GM19025 (cell line): ENCODE results near the gene ZSWIM2.
"Not testable (repeated sequence)": the region's sequence is repeated elsewhere in the genome, so short reads cannot be mapped to it uniquely, and the experiment has no call there.

Experiments
- ATAC-seq: cut with Tn5 transposase; IDR thresholded peaks from one replicate; pipeline ENCODE4 v1.9.1; 2021; ENCODE audit warnings: mild to moderate bottlenecking, low read depth, moderate library complexity; ENCODE audit not compliant: unreplicated experiment

The ZSWIM2 gene

DNA sequence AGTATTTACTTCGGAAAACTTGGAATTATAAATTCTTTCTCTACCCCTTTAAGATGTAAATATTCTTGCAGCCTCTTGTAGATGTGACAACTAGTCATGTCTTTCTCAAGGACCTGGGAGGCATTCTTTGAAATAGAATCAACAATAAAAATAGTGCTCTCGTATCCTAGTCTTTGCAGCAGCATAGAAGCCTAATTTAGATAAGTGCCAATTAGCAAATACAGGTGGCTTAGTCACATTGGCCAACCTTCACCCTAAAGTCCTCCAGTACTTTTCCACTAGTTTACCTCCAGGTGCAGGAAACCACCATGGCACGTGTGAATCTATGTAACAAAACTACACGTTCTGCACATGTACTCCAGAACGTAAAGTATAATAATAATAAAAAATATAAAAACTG, 3.5 kb upstream of the ZSWIM2 start:
- ATAC-seq = no peak

GRCh38 chr2:186842373-186842772, 6.6 kb downstream of the ZSWIM2 start:
- no peak for ATAC-seq

DNA sequence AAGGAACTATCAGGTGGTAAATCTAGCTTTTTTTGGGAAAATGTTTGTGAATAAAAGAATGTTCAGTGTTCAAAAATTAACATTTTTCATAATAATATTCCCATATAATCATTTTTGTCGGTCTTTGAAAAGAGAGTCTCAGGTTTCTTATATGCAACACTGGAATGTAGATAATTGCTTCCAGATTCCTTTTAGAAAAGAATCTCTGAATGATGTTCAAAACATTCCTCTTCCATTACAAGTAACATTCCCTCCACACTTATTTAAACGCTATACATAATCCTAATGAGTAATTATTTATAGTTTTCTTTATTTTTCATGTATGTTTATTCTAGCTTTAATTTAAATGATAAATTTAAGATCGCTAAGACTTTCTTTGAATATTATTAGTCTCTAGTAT, 7.0 kb downstream of the ZSWIM2 start:
- no peak for ATAC-seq

- ATAC-seq = no peak
Measured at GRCh38 chr2:186835628-186836027, 13.3 kb downstream of the ZSWIM2 start.

GRCh38 chr2:186827862-186828492, 21.0 kb downstream of the ZSWIM2 start:
- ATAC-seq = no peak

GRCh38 chr2:186827411-186827810, 21.6 kb downstream of the ZSWIM2 start:
- ATAC-seq = no peak

- ATAC-seq = no peak
Measured at GRCh38 chr2:186822323-186822722, 26.6 kb downstream of the ZSWIM2 start.

DNA sequence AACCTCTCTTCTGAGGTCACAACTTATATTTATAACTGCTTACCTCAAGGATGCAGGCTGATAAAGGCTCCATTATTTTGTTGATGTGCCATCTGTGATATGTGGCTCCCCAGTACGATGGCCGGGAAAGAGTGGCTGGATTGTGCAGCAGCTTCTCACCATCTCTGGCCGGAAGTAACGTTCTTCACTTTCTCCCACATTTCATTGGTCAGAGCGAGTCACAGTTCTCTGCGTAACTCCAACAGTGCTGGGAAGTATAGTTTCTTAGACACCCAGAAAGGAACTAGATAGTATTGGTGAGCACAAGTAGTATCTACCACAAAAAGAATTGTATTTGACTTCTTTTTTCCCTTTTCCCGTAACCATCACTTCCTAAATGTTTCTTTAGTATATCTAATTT, 28.7 kb downstream of the ZSWIM2 start:
- ATAC-seq = no peak

DNA sequence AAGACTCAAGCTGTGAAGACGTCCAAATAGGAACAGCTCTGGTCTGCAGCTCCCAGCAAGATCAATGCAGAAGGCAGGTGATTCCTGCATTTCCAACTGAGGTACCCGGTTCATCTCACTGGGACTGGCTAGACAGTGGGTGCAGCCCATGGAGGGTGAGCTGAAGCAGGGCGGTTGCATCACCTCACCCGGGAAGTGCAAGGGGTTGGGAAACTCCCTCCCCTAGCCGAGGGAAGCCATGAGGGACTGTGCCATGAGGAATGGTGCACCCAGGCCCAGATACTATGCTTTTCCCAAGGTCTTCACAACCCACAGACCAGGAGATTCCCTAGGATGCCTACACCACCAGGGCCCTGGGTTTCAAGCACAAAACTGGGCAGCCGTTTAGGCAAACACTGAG, 37.2 kb downstream of the ZSWIM2 start:
- not testable (repeated sequence) for ATAC-seq

- ATAC-seq = no peak
Measured at GRCh38 chr2:186806591-186806990, 42.4 kb downstream of the ZSWIM2 start.

DNA sequence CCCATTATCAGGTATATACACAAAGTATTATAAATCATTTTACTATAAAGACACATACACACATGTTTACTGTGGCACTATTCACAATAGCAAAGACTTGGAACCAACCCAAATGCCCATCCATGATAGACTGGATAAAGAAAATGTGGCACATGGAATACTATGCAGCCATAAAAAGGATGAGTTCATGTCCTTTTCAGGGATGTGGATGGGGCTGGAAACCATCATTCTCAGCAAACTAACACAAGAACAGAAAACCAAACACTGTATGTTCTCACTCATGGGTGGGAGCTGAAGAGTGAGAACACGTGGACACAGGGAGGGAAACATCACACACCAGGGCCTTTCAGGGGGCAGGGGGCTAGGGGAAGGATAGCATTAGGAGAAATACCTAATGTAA, 50.4 kb downstream of the ZSWIM2 start:
- ATAC-seq = not testable (repeated sequence)

DNA sequence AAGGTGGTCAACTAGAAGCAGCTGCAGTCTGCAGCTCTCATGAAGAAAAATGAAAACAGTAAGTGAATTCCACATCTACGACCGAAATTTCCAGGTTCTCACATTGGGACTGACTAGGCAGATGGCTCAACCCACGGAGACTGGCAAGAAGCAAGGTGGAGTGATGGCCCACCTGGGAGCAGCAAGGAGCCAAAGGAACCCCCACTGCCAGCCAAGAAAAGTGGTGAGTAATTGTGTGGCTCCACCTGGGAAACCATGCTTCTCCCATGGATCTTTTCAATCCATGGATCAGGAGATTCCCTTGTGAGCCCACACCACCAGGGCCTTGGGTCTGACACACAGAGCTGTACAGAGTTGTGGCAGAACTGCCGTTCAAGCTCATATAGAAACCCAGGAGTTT, 64.0 kb downstream of the ZSWIM2 start:
- ATAC-seq = no peak

DNA sequence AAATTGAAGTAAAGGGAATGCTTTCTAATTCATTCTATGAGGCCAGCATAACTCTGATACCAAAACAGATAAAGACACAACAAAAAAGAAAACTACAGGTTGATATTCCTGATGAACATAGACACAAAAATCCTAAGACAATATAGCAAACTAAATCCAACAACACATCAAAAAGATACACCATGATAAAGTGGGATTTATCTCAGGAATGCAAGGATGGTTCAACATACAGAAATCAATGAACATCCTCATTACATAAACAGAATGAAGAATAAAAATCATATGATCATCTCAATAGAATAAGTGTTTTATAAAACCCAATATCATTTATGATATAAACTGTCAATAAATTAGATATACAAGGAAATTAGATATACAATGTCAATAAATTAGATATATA, 65.7 kb downstream of the ZSWIM2 start:
- no peak for ATAC-seq

- no peak for ATAC-seq
Measured at GRCh38 chr2:186780701-186781316, 68.2 kb downstream of the ZSWIM2 start.
